ENCODE results near the gene PORCN. TPM values are rescaled to one million over a fixed set of nuclear protein-coding genes. Genes with fewer than 3 reads are reported as not detected.

PORCN gene
- total and polyA plus RNA-seq, 9 of the 15 experiments (the other 6 are each of a cell fraction or from before 2014, with no cell fraction given), result 0.34 to 5.1 (median 2.8) TPM

GRCh38 chrX:48531358-48531959, 22.7 kb downstream of the PORCN start (continued):
- TF ChIP-seq MGA (IDR thresholded peaks at IDR 0.05), result peak; percentile 27; the same call in 1 of the 2 replicates
- TF ChIP-seq ZNF592 (IDR thresholded peaks at IDR 0.05), result peak; percentile 76
- TF ChIP-seq ZBTB1 (CRISPR knock-in tag; IDR thresholded peaks at IDR 0.05; ENCODE audit: borderline replicate concordance, low read depth), result no peak
- no peak for TF ChIP-seq HEY1 (CRISPR knock-in tag; IDR thresholded peaks at IDR 0.05; ENCODE audit: borderline replicate concordance)
- peak; percentile 64 for TF ChIP-seq ATF3 (IDR thresholded peaks at IDR 0.05)
- TF ChIP-seq ATF3 (CRISPR knock-in tag; conservative IDR thresholded peaks at IDR 0.05), result no peak
- no peak for TF ChIP-seq TRIM28 (IDR thresholded peaks at IDR 0.05)
- no peak for TF ChIP-seq E2F4 (CRISPR knock-in tag; IDR thresholded peaks at IDR 0.05; ENCODE audit: low read depth)
- no peak for TF ChIP-seq ZNF75A (CRISPR knock-in tag; IDR thresholded peaks at IDR 0.05)
- no peak for TF ChIP-seq IRF2 (CRISPR knock-in tag; IDR thresholded peaks at IDR 0.05)
